ENCODE results near the gene CLSTN2.

Gene CLSTN2

DNA sequence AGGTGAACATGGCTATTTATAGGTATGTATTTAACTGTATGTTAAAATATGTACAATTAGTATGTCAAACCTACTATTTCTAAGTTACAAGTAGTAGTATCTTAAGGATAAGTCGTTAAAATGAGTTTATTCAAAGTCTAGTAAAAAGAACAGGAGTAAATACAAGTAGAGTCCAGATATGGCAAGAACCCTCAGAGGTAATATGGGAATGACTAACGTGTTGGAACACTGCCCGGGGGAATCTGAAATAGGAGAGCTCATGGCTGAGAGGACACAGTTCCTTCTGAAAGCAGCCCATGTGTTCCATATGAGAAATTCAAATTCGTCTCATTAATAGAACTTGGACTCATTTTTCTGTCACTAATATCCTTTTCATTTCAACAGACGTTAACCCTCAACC lies 158.8 kb downstream of the CLSTN2 start:
- Histone ChIP-seq H3K27ac (ENCODE audit: low read depth, low read length, severe bottlenecking) (no peak overlapping the region), H3K4me1 (ENCODE audit: control insufficient read depth, insufficient read depth, low read length, poor library complexity, severe bottlenecking) (no peaks in the 10 kb centered on the region), H3K4me3 (ENCODE audit: extremely low read depth, insufficient read depth, low read length, poor library complexity, severe bottlenecking) (no peak overlapping the region), H3K36me3 (ENCODE audit: control insufficient read depth, insufficient read depth, low read length) (no peaks in the 10 kb centered on the region), H3K9me3 (ENCODE audit: control insufficient read depth, low read length) (no peaks in the 10 kb centered on the region)
- WGBS, 2 experiments (ENCODE audit: insufficient coverage in 2 of 2): 90 to 92% methylated on average over 4 of the region's 5 CpGs

GRCh38 chr3:140094487-140094886 lies 159.5 kb downstream of the CLSTN2 start:
- H3K27ac ChIP-seq (ENCODE audit: low read depth, low read length, severe bottlenecking): no peak overlapping the region
- WGBS, 2 experiments (ENCODE audit: insufficient coverage in 2 of 2): 89 to 90% methylated on average over 1 of the region's 1 CpG
- no peak overlapping the region for H3K4me3 ChIP-seq (ENCODE audit: extremely low read depth, insufficient read depth, low read length, poor library complexity, severe bottlenecking)
- no peaks in the 10 kb centered on the region for H3K9me3 ChIP-seq (ENCODE audit: control insufficient read depth, low read length)
- no peaks in the 10 kb centered on the region for H3K36me3 ChIP-seq (ENCODE audit: control insufficient read depth, insufficient read depth, low read length)
- H3K4me1 ChIP-seq (ENCODE audit: control insufficient read depth, insufficient read depth, low read length, poor library complexity, severe bottlenecking): no peaks in the 10 kb centered on the region

- H3K36me3 ChIP-seq (ENCODE audit: control insufficient read depth, insufficient read depth, low read length): no peaks in the 10 kb centered on the region
- no peaks in the 10 kb centered on the region for H3K4me1 ChIP-seq (ENCODE audit: control insufficient read depth, insufficient read depth, low read length, poor library complexity, severe bottlenecking)
- WGBS, 2 experiments (ENCODE audit: insufficient coverage in 2 of 2): 82 to 100% methylated on average over 1 to 2 of the region's 3 CpGs
- no peak overlapping the region for H3K27ac ChIP-seq (ENCODE audit: low read depth, low read length, severe bottlenecking)
- H3K4me3 ChIP-seq (ENCODE audit: extremely low read depth, insufficient read depth, low read length, poor library complexity, severe bottlenecking): no peak overlapping the region
- no peaks in the 10 kb centered on the region for H3K9me3 ChIP-seq (ENCODE audit: control insufficient read depth, low read length)
Measured at GRCh38 chr3:140096037-140096436, 161.1 kb downstream of the CLSTN2 start.

GRCh38 chr3:140097874-140098635 lies 163.1 kb downstream of the CLSTN2 start:
- WGBS, 2 experiments (ENCODE audit: insufficient coverage in 2 of 2): 80% methylated on average over 1 of the region's 3 CpGs; no CpG with 5 or more reads in 1 of the 2 experiments
- Histone ChIP-seq H3K27ac (ENCODE audit: low read depth, low read length, severe bottlenecking) (no peak overlapping the region), H3K36me3 (ENCODE audit: control insufficient read depth, insufficient read depth, low read length) (no peaks in the 10 kb centered on the region), H3K4me3 (ENCODE audit: extremely low read depth, insufficient read depth, low read length, poor library complexity, severe bottlenecking) (no peak overlapping the region), H3K9me3 (ENCODE audit: control insufficient read depth, low read length) (no peaks in the 10 kb centered on the region), H3K4me1 (ENCODE audit: control insufficient read depth, insufficient read depth, low read length, poor library complexity, severe bottlenecking) (no peaks in the 10 kb centered on the region)

- H3K4me3 ChIP-seq (ENCODE audit: extremely low read depth, insufficient read depth, low read length, poor library complexity, severe bottlenecking): no peak overlapping the region
- 97 to 98% methylated on average over 5 to 7 of the region's 7 CpGs for WGBS, 2 experiments (ENCODE audit: insufficient coverage in 2 of 2)
- no peak overlapping the region for H3K27ac ChIP-seq (ENCODE audit: low read depth, low read length, severe bottlenecking)
- H3K4me1 ChIP-seq (ENCODE audit: control insufficient read depth, insufficient read depth, low read length, poor library complexity, severe bottlenecking): no peaks in the 10 kb centered on the region
- H3K36me3 ChIP-seq (ENCODE audit: control insufficient read depth, insufficient read depth, low read length): no peaks in the 10 kb centered on the region
- no peaks in the 10 kb centered on the region for H3K9me3 ChIP-seq (ENCODE audit: control insufficient read depth, low read length)
Measured at GRCh38 chr3:140100479-140100878, 165.5 kb downstream of the CLSTN2 start.

DNA sequence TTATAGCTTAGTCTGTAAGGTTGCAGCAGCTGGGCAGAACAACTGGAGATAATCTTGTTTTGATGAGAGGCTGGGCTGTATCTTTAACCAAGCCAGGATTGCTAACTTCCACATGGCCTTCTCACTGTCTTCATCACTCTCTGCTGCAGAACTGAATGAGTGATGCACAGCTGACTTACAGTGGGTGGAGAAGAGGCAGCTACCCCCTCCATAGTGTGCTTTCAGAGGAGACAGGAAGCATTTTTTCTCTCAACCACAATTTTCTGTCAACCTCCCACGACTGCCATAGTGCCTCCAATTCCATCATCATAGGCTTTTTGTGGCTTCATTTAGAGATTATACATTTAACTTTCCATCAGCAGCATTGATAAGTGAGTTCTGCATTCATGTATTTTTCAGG lies 168.2 kb downstream of the CLSTN2 start:
- H3K9me3 ChIP-seq (ENCODE audit: control insufficient read depth, low read length): no peaks in the 10 kb centered on the region
- no peaks in the 10 kb centered on the region for H3K4me1 ChIP-seq (ENCODE audit: control insufficient read depth, insufficient read depth, low read length, poor library complexity, severe bottlenecking)
- H3K4me3 ChIP-seq (ENCODE audit: extremely low read depth, insufficient read depth, low read length, poor library complexity, severe bottlenecking): no peak overlapping the region
- H3K36me3 ChIP-seq (ENCODE audit: control insufficient read depth, insufficient read depth, low read length): no peaks in the 10 kb centered on the region
- WGBS, 2 experiments (ENCODE audit: insufficient coverage in 2 of 2): no CpG with 5 or more reads among the region's 1 CpG
- no peak overlapping the region for H3K27ac ChIP-seq (ENCODE audit: low read depth, low read length, severe bottlenecking)

- no peak overlapping the region for H3K27ac ChIP-seq (ENCODE audit: low read depth, low read length, severe bottlenecking)
- H3K4me1 ChIP-seq (ENCODE audit: control insufficient read depth, insufficient read depth, low read length, poor library complexity, severe bottlenecking): no peaks in the 10 kb centered on the region
- no peaks in the 10 kb centered on the region for H3K9me3 ChIP-seq (ENCODE audit: control insufficient read depth, low read length)
- 80% methylated on average over 1 of the region's 4 CpGs; no CpG with 5 or more reads in 1 of the 2 experiments for WGBS, 2 experiments (ENCODE audit: insufficient coverage in 2 of 2)
- no peak overlapping the region for H3K4me3 ChIP-seq (ENCODE audit: extremely low read depth, insufficient read depth, low read length, poor library complexity, severe bottlenecking)
- no peaks in the 10 kb centered on the region for H3K36me3 ChIP-seq (ENCODE audit: control insufficient read depth, insufficient read depth, low read length)
Measured at GRCh38 chr3:140103986-140104645, 169.1 kb downstream of the CLSTN2 start.

GRCh38 chr3:140113996-140114788 lies 179.2 kb downstream of the CLSTN2 start:
- Histone ChIP-seq H3K4me1 (ENCODE audit: control insufficient read depth, insufficient read depth, low read length, poor library complexity, severe bottlenecking) (peaks cover 7% of the 10 kb centered on the region), H3K36me3 (ENCODE audit: control insufficient read depth, insufficient read depth, low read length) (no peaks in the 10 kb centered on the region), H3K27ac (ENCODE audit: low read depth, low read length, severe bottlenecking) (no peak overlapping the region), H3K9me3 (ENCODE audit: control insufficient read depth, low read length) (no peaks in the 10 kb centered on the region), H3K4me3 (ENCODE audit: extremely low read depth, insufficient read depth, low read length, poor library complexity, severe bottlenecking) (no peak overlapping the region)
- 87 to 95% methylated on average over 2 of the region's 3 CpGs for WGBS, 2 experiments (ENCODE audit: insufficient coverage in 2 of 2)

GRCh38 chr3:140114789-140115080 lies 179.8 kb downstream of the CLSTN2 start:
- WGBS, 2 experiments (ENCODE audit: insufficient coverage in 2 of 2): no CpG with 5 or more reads among the region's 2 CpGs
- H3K27ac ChIP-seq (ENCODE audit: low read depth, low read length, severe bottlenecking): no peak overlapping the region
- H3K9me3 ChIP-seq (ENCODE audit: control insufficient read depth, low read length): no peaks in the 10 kb centered on the region
- H3K4me3 ChIP-seq (ENCODE audit: extremely low read depth, insufficient read depth, low read length, poor library complexity, severe bottlenecking): no peak overlapping the region
- H3K4me1 ChIP-seq (ENCODE audit: control insufficient read depth, insufficient read depth, low read length, poor library complexity, severe bottlenecking): peaks cover 7% of the 10 kb centered on the region
- H3K36me3 ChIP-seq (ENCODE audit: control insufficient read depth, insufficient read depth, low read length): no peaks in the 10 kb centered on the region

GRCh38 chr3:140117096-140117526 lies 182.1 kb downstream of the CLSTN2 start:
- H3K36me3 ChIP-seq (ENCODE audit: control insufficient read depth, insufficient read depth, low read length): no peaks in the 10 kb centered on the region
- no peaks in the 10 kb centered on the region for H3K9me3 ChIP-seq (ENCODE audit: control insufficient read depth, low read length)
- WGBS, 2 experiments (ENCODE audit: insufficient coverage in 2 of 2): 59 to 86% methylated on average over 2 to 3 of the region's 4 CpGs
- peak overlapping the region; percentile 24 for H3K27ac ChIP-seq (ENCODE audit: low read depth, low read length, severe bottlenecking)
- H3K4me1 ChIP-seq (ENCODE audit: control insufficient read depth, insufficient read depth, low read length, poor library complexity, severe bottlenecking): peaks cover 7% of the 10 kb centered on the region
- H3K4me3 ChIP-seq (ENCODE audit: extremely low read depth, insufficient read depth, low read length, poor library complexity, severe bottlenecking): no peak overlapping the region
